Subcutaneous adipose tissue (tissue), 4 donors: Measurements from ENCODE around the gene GMPS. TPM values are rescaled to one million over a fixed set of nuclear protein-coding genes. Genes with fewer than 3 reads are reported as not detected.

Source experiments
- total RNA-seq, 4 donors: library from RNA; depleted of rRNA; stranded (reverse); fragments of >200 nt; gene quantifications; one replicate each; pipeline ENCODE4 v1.1.0, GENCODE V29; 2016
- TF ChIP-seq, protein P1 (sequence below): fragments of 450-650 bp; IDR thresholded peaks from one replicate; pipeline ENCODE4 v1.5.1; 2016; ENCODE audit warnings: low read depth, mild to moderate bottlenecking, control low read depth, antibody characterized with exemption, moderate library complexity

Gene GMPS
- total RNA-seq, 4 donors from 2014 or later: 27.1 to 37.5 (median 29.5) TPM

DNA sequence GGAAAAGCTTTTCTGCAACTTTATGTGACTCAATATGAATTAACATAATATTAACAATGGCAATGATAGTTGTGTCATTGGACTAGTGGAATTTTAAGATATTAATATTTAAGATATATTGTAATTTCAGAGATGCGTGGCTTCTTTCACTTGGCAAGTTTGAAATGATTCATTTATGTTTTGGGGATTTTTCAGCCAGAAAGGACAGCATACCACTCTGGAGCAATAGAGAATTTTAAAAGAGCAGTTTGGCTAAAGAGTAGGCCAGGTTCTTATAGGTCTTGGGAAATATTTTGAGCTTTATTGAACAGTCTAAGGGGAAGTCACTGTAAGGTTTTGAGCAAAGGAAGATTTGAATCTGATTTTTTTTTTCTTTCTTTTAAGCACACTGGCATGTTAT is 16.5 kb downstream of the GMPS start:
- TF ChIP-seq, protein P1, sequence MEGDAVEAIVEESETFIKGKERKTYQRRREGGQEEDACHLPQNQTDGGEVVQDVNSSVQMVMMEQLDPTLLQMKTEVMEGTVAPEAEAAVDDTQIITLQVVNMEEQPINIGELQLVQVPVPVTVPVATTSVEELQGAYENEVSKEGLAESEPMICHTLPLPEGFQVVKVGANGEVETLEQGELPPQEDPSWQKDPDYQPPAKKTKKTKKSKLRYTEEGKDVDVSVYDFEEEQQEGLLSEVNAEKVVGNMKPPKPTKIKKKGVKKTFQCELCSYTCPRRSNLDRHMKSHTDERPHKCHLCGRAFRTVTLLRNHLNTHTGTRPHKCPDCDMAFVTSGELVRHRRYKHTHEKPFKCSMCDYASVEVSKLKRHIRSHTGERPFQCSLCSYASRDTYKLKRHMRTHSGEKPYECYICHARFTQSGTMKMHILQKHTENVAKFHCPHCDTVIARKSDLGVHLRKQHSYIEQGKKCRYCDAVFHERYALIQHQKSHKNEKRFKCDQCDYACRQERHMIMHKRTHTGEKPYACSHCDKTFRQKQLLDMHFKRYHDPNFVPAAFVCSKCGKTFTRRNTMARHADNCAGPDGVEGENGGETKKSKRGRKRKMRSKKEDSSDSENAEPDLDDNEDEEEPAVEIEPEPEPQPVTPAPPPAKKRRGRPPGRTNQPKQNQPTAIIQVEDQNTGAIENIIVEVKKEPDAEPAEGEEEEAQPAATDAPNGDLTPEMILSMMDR: no peak

DNA sequence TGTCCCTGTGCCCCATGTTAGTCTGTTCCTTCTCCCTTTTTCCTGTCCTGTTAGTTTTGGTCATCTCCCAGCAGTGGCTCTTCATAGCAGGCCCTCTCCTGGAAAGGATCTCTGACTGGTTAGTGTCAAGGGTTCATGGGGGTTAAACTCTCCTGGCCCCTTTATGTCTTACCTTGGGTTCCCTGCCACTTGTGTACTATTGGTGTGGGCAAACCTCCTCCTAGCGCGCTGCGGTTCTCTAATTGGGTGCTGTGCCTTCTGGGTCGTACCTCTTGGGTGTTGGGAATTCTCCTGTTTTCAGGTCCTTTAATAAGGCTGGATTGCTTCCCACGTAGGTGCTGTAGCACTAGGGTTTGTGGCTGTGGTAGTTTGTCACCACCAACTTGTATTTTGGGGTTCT is 18.8 kb downstream of the GMPS start:
- TF ChIP-seq, protein P1: no peak

DNA sequence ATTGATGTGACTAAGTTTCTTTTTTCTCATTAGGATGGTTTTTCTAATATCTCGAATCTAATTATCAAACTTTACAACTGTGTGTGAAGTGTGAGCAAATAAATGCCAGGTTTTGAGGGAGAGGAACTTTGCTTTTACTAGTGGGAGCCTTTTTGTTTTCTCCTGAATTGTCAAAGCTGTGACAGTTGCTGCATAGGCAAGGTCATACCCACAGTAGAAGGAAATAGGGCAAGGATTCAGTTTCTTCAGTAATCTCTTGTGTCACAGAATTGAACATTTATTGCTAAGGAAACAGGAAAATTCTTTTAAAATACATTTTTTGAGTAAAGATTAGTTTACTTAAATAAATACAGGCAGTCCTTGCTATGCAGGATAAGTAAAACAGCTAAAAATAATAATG is 19.5 kb downstream of the GMPS start:
- TF ChIP-seq, protein P1: no peak

DNA sequence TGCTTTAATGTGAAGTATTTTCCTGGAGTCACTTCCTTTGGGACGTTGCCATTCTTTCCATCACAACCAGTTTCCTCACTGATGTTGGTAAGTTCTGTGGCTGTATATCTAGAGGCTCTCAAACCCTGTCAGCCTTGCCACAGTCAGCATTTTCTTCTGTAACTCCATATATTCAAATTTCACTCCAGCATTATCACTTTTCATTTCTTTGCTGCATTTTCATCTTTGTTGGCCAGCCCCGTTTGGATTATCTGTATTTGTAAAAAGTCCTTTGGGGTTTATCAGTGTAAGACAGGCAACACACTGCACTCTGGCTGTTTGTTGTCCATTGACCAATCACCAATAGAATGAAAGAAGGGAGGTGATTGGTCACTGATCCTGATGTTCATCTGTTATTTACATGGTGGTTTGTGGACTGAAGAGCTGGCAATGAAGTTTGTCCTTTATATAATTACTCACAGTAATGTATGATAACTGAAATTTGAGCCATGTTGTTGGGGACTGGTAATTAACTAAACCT is 20.3 kb downstream of the GMPS start:
- TF ChIP-seq, protein P1: no peak

DNA sequence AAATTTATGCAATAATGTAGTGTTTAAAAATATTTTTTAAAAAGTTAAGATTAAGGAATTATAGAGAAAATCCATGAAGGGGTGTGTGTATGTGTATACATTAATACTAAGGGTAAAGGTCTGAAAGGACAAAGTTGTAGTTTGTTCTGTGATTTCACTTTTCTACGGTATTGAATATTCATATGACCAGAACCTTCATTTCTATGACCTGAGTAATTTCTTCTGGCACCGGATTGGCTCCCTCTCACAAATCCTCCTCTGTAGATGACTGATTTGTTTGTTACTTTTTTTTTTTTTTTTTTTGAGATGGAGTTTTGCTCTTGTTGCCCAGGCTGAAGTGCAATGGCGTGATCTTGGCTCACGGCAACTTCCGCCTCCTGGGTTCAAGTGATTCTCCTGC is 20.9 kb downstream of the GMPS start:
- TF ChIP-seq, protein P1: no peak

DNA sequence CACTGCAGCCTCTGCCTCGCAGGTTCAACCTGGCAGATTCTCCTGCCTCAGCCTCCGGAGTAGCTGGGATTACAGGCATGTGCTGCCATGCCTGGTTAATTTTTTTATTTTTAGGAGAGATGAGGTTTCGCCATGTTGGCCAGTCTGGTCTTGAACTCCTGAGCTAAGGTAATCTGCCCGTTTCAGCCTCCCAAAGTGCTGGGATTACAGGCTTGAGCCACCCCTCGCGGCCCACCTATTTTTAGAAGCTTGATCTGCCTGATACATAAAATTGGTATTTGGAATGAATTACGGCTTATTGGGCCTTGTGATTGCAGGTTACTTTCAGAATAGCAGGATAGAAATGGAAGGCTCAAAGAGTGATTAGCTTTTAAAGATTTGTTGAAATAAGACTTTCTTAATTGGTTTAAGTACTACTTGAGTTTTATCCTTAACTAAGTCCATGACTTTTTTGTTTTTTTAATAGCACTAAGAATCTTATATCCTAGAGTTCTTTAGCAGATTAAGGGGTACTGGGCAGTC is 25.0 kb downstream of the GMPS start:
- TF ChIP-seq, protein P1: no peak

DNA sequence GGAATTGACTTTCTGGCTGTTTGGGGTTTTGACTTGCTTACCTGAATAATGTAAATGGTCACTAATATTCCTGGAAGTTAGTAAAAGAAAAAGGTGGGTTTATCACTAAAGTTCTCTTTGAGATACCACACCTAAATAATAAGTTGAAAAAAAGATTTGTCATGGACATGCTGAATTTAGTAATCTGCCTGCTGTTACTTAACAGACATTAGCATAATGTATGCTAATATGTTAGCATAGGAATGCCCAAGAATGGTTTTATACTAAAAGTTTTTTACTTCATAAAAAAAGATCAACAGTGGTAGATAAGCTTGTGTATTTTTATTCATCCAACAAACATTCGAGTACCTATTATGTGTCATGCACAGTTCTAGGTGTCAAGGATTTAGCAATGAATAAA is 36.5 kb downstream of the GMPS start:
- TF ChIP-seq, protein P1: no peak
